NCI-H446 treated with DMSO at 0.1 percent for 48 hours (cell line): ENCODE results near the gene SEMA3B.
A peak's percentile ranks its signal among the peaks of the same experiment; 100 is the strongest.

ENCODE experiments used
- DNase-seq: peaks from one replicate; lab custom pipeline; 2025; lab: John Stamatoyannopoulos, UW

The SEMA3B gene

GRCh38 chr3:50317300-50317699 lies 48.4 kb downstream of the SEMA3B start:
- DNase-seq: no peak

- no peak for DNase-seq
Observed at GRCh38 chr3:50318163-50318562, 49.2 kb downstream of the SEMA3B start.

- no peak for DNase-seq
Observed at GRCh38 chr3:50318615-50319014, 49.7 kb downstream of the SEMA3B start.

GRCh38 chr3:50319181-50319893 lies 50.4 kb downstream of the SEMA3B start:
- DNase-seq: no peak

- DNase-seq: no peak
Observed at GRCh38 chr3:50319894-50320625, 51.1 kb downstream of the SEMA3B start.

GRCh38 chr3:50320853-50321335 lies 51.9 kb downstream of the SEMA3B start:
- DNase-seq: no peak

- DNase-seq: peak; percentile 56
Observed at GRCh38 chr3:50321336-50322114, 52.6 kb downstream of the SEMA3B start.

GRCh38 chr3:50322115-50322385 lies 53.1 kb downstream of the SEMA3B start:
- no peak for DNase-seq

GRCh38 chr3:50322386-50323091 lies 53.6 kb downstream of the SEMA3B start, which contains the start of gene HYAL2:
Gene HYAL2, minus strand, starts transcription at chr3:50322745. Its CDS starts 2,256 bp downstream, at chr3:50320489.
- no peak for DNase-seq

- no peak for DNase-seq
Observed at GRCh38 chr3:50323092-50323600, 54.2 kb downstream of the SEMA3B start.

GRCh38 chr3:50323614-50324199 lies 54.8 kb downstream of the SEMA3B start:
- DNase-seq: no peak

- no peak for DNase-seq
Observed at GRCh38 chr3:50324351-50325112, 55.6 kb downstream of the SEMA3B start.

GRCh38 chr3:50325113-50325480 lies 56.1 kb downstream of the SEMA3B start:
- DNase-seq: no peak

- DNase-seq: no peak
Observed at GRCh38 chr3:50325497-50326181, 56.7 kb downstream of the SEMA3B start.

- DNase-seq: no peak
Observed at GRCh38 chr3:50326182-50326541, 57.2 kb downstream of the SEMA3B start.

GRCh38 chr3:50327129-50327528 lies 58.2 kb downstream of the SEMA3B start:
- no peak for DNase-seq
